ENCODE results near the gene PARL.

Gene PARL

GRCh38 chr3:183833516-183833915, 51.2 kb downstream of the PARL start:
- DNase-seq (ENCODE audit: low read depth), result no peak
- no peak overlapping the region for H3K4me3 ChIP-seq (ENCODE audit: control insufficient read depth, low read depth, low read length)
- TF ChIP-seq CTCF (IDR thresholded peaks at IDR 0.05; ENCODE audit: control insufficient read depth, insufficient read depth, low read depth, low read length, missing control alignments), result no peak

- no peak for TF ChIP-seq CTCF (IDR thresholded peaks at IDR 0.05; ENCODE audit: control insufficient read depth, insufficient read depth, low read depth, low read length, missing control alignments)
- DNase-seq (ENCODE audit: low read depth), result no peak
- no peak overlapping the region for H3K4me3 ChIP-seq (ENCODE audit: control insufficient read depth, low read depth, low read length)
These were observed 54.5 kb downstream of the PARL start for GRCh38 chr3:183830187-183830586.

- TF ChIP-seq CTCF (IDR thresholded peaks at IDR 0.05; ENCODE audit: control insufficient read depth, insufficient read depth, low read depth, low read length, missing control alignments), result no peak
- no peak for DNase-seq (ENCODE audit: low read depth)
- H3K4me3 ChIP-seq (ENCODE audit: control insufficient read depth, low read depth, low read length), result no peak overlapping the region
These were observed 55.2 kb downstream of the PARL start for GRCh38 chr3:183829466-183829865.

GRCh38 chr3:183828538-183828870, 56.2 kb downstream of the PARL start:
- TF ChIP-seq CTCF (IDR thresholded peaks at IDR 0.05; ENCODE audit: control insufficient read depth, insufficient read depth, low read depth, low read length, missing control alignments), result no peak
- no peak for DNase-seq (ENCODE audit: low read depth)
- no peak overlapping the region for H3K4me3 ChIP-seq (ENCODE audit: control insufficient read depth, low read depth, low read length)

GRCh38 chr3:183827809-183828537, 56.7 kb downstream of the PARL start:
- DNase-seq (ENCODE audit: low read depth), result no peak
- no peak overlapping the region for H3K4me3 ChIP-seq (ENCODE audit: control insufficient read depth, low read depth, low read length)
- no peak for TF ChIP-seq CTCF (IDR thresholded peaks at IDR 0.05; ENCODE audit: control insufficient read depth, insufficient read depth, low read depth, low read length, missing control alignments)

- DNase-seq (ENCODE audit: low read depth), result no peak
- TF ChIP-seq CTCF (IDR thresholded peaks at IDR 0.05; ENCODE audit: control insufficient read depth, insufficient read depth, low read depth, low read length, missing control alignments), result no peak
- H3K4me3 ChIP-seq (ENCODE audit: control insufficient read depth, low read depth, low read length), result no peak overlapping the region
These were observed 58.0 kb downstream of the PARL start for GRCh38 chr3:183826448-183827250.

Measured in AG09309 (cell line).